Karpas-422 (cell line): ENCODE measurements around the gene SSBP2. TPM values are rescaled to one million over a fixed set of nuclear protein-coding genes. Genes with fewer than 3 reads are reported as not detected.

ENCODE experiments used
- DNase-seq: peaks from one replicate; pipeline ENCODE4 v3.0.0-alpha.2; 2015
- H2AFZ ChIP-seq: fragments of 200-600 bp; sonication (generic); 2 replicates; pipeline ENCODE4 v1.6.1; 2014; ENCODE audit warnings: antibody characterized with exemption, low read length, mixed read lengths
- H3K27ac ChIP-seq: fragments of 200-600 bp; sonication (generic); 2 replicates; pipeline ENCODE4 v1.5.1; 2014; ENCODE audit warnings: mild to moderate bottlenecking, low read length, moderate library complexity
- H3K27me3 ChIP-seq: fragments of 200-600 bp; sonication (generic); 2 replicates; pipeline ENCODE4 v1.6.1; 2014; ENCODE audit warnings: low read length, mixed read lengths
- H3K36me3 ChIP-seq: fragments of 200-600 bp; sonication (generic); 2 replicates; pipeline ENCODE4 v1.6.1; 2014; ENCODE audit warnings: low read length, mixed read lengths; ENCODE audit not compliant: insufficient read depth
- H3K4me1 ChIP-seq: fragments of 200-600 bp; sonication (generic); 2 replicates; pipeline ENCODE4 v1.6.1; 2014; ENCODE audit warnings: mild to moderate bottlenecking, low read length, mixed read lengths
- H3K4me2 ChIP-seq: fragments of 200-600 bp; sonication (generic); 2 replicates; pipeline ENCODE4 v1.6.1; 2014; ENCODE audit warnings: low read length, low read depth, mild to moderate bottlenecking; ENCODE audit not compliant: poor library complexity, severe bottlenecking
- H3K4me3 ChIP-seq: fragments of 200-600 bp; sonication (generic); 2 replicates; pipeline ENCODE4 v1.5.1; 2014; ENCODE audit warnings: mild to moderate bottlenecking, antibody characterized with exemption, low read length, mixed read lengths
- H3K79me2 ChIP-seq: fragments of 200-600 bp; sonication (generic); 2 replicates; pipeline ENCODE4 v1.6.1; 2014; ENCODE audit warnings: mild to moderate bottlenecking, low read length, mixed read lengths
- H3K9ac ChIP-seq: fragments of 200-600 bp; sonication (generic); 2 replicates; pipeline ENCODE4 v1.6.0; 2014; ENCODE audit warnings: low read length
- H3K9me2 ChIP-seq: fragments of 200-600 bp; sonication (generic), shearing (Covaris generic); replicated peaks from 2 replicates; pipeline ENCODE4 v1.6.0; 2014; ENCODE audit warnings: mild to moderate bottlenecking, low read length, moderate library complexity; ENCODE audit not compliant: insufficient read depth
- H3K9me3 ChIP-seq: fragments of 300-700, 200-600 bp; sonication (generic); 2 replicates; pipeline ENCODE4 v1.6.1; 2014; ENCODE audit warnings: low read length, mixed read lengths
- H4K20me1 ChIP-seq: fragments of 200-600 bp; sonication (generic); 2 replicates; pipeline ENCODE4 v1.6.1; 2014; ENCODE audit warnings: mild to moderate bottlenecking, antibody characterized with exemption, low read length, low read depth; ENCODE audit not compliant: insufficient read depth
- total RNA-seq: library from RNA; depleted of rRNA; stranded (reverse); fragments of >200 nt; shearing (Covaris generic); gene quantifications from 2 replicates; pipeline ENCODE4 v1.2.3, GENCODE V29; 2014; ENCODE audit warnings: low replicate concordance

The SSBP2 gene
- total RNA-seq, 1 experiment from 2014 or later, result 148 TPM

- Histone ChIP-seq H3K9me2 (no peaks in the 10 kb centered on the region), H4K20me1 (peaks cover 7% of the 10 kb centered on the region; the same call in 1 of the 2 replicates), H3K4me1 (peaks cover 56% of the 10 kb centered on the region), H3K4me3 (peak overlapping the region; percentile 69), H3K79me2 (peaks cover 52% of the 10 kb centered on the region), H3K27me3 (peaks cover 6% of the 10 kb centered on the region; the same call in 1 of the 2 replicates), H3K9me3 (no peaks in the 10 kb centered on the region), H3K4me2 (peak overlapping the region; percentile 92), H3K36me3 (peaks cover 4% of the 10 kb centered on the region; the same call in 1 of the 2 replicates), H3K9ac (peak overlapping the region; percentile 76), H2AFZ (no peak overlapping the region), H3K27ac (peak overlapping the region; percentile 98)
- peak; percentile 96 for DNase-seq
Observed at GRCh38 chr5:81749561-81750307, 1.2 kb downstream of the SSBP2 start.

GRCh38 chr5:81749192-81749560 lies 1.7 kb downstream of the SSBP2 start:
- peak overlapping the region; percentile 92 for H3K4me2 ChIP-seq
- H3K27ac ChIP-seq, result peak overlapping the region; percentile 98
- H2AFZ ChIP-seq, result no peak overlapping the region
- H3K9me2 ChIP-seq, result no peaks in the 10 kb centered on the region
- H3K4me1 ChIP-seq, result peaks cover 62% of the 10 kb centered on the region
- H3K27me3 ChIP-seq, result peaks cover 6% of the 10 kb centered on the region; the same call in 1 of the 2 replicates
- H3K36me3 ChIP-seq, result peaks cover 4% of the 10 kb centered on the region; the same call in 1 of the 2 replicates
- no peaks in the 10 kb centered on the region for H3K9me3 ChIP-seq
- peaks cover 57% of the 10 kb centered on the region for H3K79me2 ChIP-seq
- peaks cover 7% of the 10 kb centered on the region; the same call in 1 of the 2 replicates for H4K20me1 ChIP-seq
- H3K4me3 ChIP-seq, result peak overlapping the region; percentile 69
- no peak for DNase-seq
- peak overlapping the region; percentile 76 for H3K9ac ChIP-seq

GRCh38 chr5:81748556-81748955 lies 2.3 kb downstream of the SSBP2 start:
- peaks cover 63% of the 10 kb centered on the region for H3K79me2 ChIP-seq
- H3K9ac ChIP-seq, result peak overlapping the region; percentile 76

GRCh38 chr5:81747030-81747429 lies 3.9 kb downstream of the SSBP2 start:
- H3K27me3 ChIP-seq, result 0 out of 2 replicates have a peak, but pooled peaks cover under 1% of the 10 kb centered on the region
- H3K9me3 ChIP-seq, result no peaks in the 10 kb centered on the region
- peak overlapping the region; percentile 76 for H3K9ac ChIP-seq
- H3K4me3 ChIP-seq, result peak overlapping the region; percentile 69
- H3K9me2 ChIP-seq, result no peaks in the 10 kb centered on the region
- H3K4me1 ChIP-seq, result peaks cover 57% of the 10 kb centered on the region
- H2AFZ ChIP-seq, result no peak overlapping the region
- peak overlapping the region; percentile 92 for H3K4me2 ChIP-seq
- peak overlapping the region; percentile 98 for H3K27ac ChIP-seq
- H3K36me3 ChIP-seq, result peaks cover 4% of the 10 kb centered on the region; the same call in 1 of the 2 replicates
- H4K20me1 ChIP-seq, result peaks cover 7% of the 10 kb centered on the region; the same call in 1 of the 2 replicates
- no peak for DNase-seq
- peaks cover 78% of the 10 kb centered on the region for H3K79me2 ChIP-seq

More at GRCh38 chr5:81748556-81748955, 2.3 kb downstream of the SSBP2 start:
- Histone ChIP-seq H3K36me3 (peaks cover 4% of the 10 kb centered on the region; the same call in 1 of the 2 replicates), H3K27ac (peak overlapping the region; percentile 98), H3K4me3 (peak overlapping the region; percentile 69), H3K4me2 (peak overlapping the region; percentile 92), H3K27me3 (peaks cover 6% of the 10 kb centered on the region; the same call in 1 of the 2 replicates), H3K9me3 (no peaks in the 10 kb centered on the region), H4K20me1 (peaks cover 7% of the 10 kb centered on the region; the same call in 1 of the 2 replicates), H2AFZ (no peak overlapping the region), H3K4me1 (peaks cover 62% of the 10 kb centered on the region), H3K9me2 (no peaks in the 10 kb centered on the region)
- no peak for DNase-seq

- Histone ChIP-seq H3K9me2 (no peaks in the 10 kb centered on the region), H3K4me3 (no peak overlapping the region), H3K9ac (no peak overlapping the region), H3K9me3 (no peaks in the 10 kb centered on the region), H3K4me1 (peaks cover 27% of the 10 kb centered on the region), H3K27ac (no peak overlapping the region), H3K79me2 (peaks cover 97% of the 10 kb centered on the region), H2AFZ (no peak overlapping the region), H3K27me3 (no peaks in the 10 kb centered on the region), H4K20me1 (no peaks in the 10 kb centered on the region), H3K36me3 (peaks cover 4% of the 10 kb centered on the region; the same call in 1 of the 2 replicates), H3K4me2 (no peak overlapping the region)
- no peak for DNase-seq
Observed at GRCh38 chr5:81740758-81741157, 10.1 kb downstream of the SSBP2 start.

GRCh38 chr5:81739291-81739690 lies 11.6 kb downstream of the SSBP2 start:
- peaks cover 19% of the 10 kb centered on the region for H3K4me1 ChIP-seq
- H3K4me2 ChIP-seq, result no peak overlapping the region
- no peaks in the 10 kb centered on the region for H3K9me2 ChIP-seq
- H2AFZ ChIP-seq, result no peak overlapping the region
- no peaks in the 10 kb centered on the region for H4K20me1 ChIP-seq
- no peaks in the 10 kb centered on the region for H3K9me3 ChIP-seq
- H3K27me3 ChIP-seq, result no peaks in the 10 kb centered on the region
- no peaks in the 10 kb centered on the region for H3K36me3 ChIP-seq
- no peak overlapping the region for H3K9ac ChIP-seq
- no peak overlapping the region for H3K4me3 ChIP-seq
- peaks cover 97% of the 10 kb centered on the region for H3K79me2 ChIP-seq
- no peak for DNase-seq
- H3K27ac ChIP-seq, result no peak overlapping the region

GRCh38 chr5:81729276-81729675 lies 21.6 kb downstream of the SSBP2 start:
- no peak for DNase-seq
- H3K79me2 ChIP-seq, result peaks cover 99% of the 10 kb centered on the region

GRCh38 chr5:81728301-81728700 lies 22.6 kb downstream of the SSBP2 start:
- H3K9ac ChIP-seq, result no peak overlapping the region
- H3K4me1 ChIP-seq, result peaks cover 79% of the 10 kb centered on the region
- H3K4me3 ChIP-seq, result no peak overlapping the region
- H3K4me2 ChIP-seq, result no peak overlapping the region
- H3K27ac ChIP-seq, result no peak overlapping the region
- no peak overlapping the region for H2AFZ ChIP-seq
- no peaks in the 10 kb centered on the region for H3K27me3 ChIP-seq
- no peaks in the 10 kb centered on the region for H3K9me2 ChIP-seq
- peak; percentile 42 for DNase-seq
- no peaks in the 10 kb centered on the region for H3K9me3 ChIP-seq
- no peaks in the 10 kb centered on the region for H4K20me1 ChIP-seq
- H3K79me2 ChIP-seq, result peaks cover 99% of the 10 kb centered on the region
- H3K36me3 ChIP-seq, result no peaks in the 10 kb centered on the region; the same call in 1 of the 2 replicates

More at GRCh38 chr5:81729276-81729675, 21.6 kb downstream of the SSBP2 start:
- H3K9me3 ChIP-seq, result no peaks in the 10 kb centered on the region
- peaks cover 79% of the 10 kb centered on the region for H3K4me1 ChIP-seq
- no peak overlapping the region for H3K9ac ChIP-seq
- H3K27ac ChIP-seq, result no peak overlapping the region
- no peak overlapping the region for H3K4me2 ChIP-seq
- no peaks in the 10 kb centered on the region for H3K9me2 ChIP-seq
- no peaks in the 10 kb centered on the region for H4K20me1 ChIP-seq
- no peak overlapping the region for H2AFZ ChIP-seq
- H3K4me3 ChIP-seq, result no peak overlapping the region
- H3K27me3 ChIP-seq, result no peaks in the 10 kb centered on the region
- H3K36me3 ChIP-seq, result no peaks in the 10 kb centered on the region; the same call in 1 of the 2 replicates
